SK-N-SH (cell line): Measurements from ENCODE around the gene IFIT1.

Source experiments
- CTCF ChIP-seq: fragments of 200-600 bp; sonication (generic); IDR thresholded peaks from 2 replicates; pipeline ENCODE4 v1.6.1; 2017; ENCODE audit warnings: antibody characterized with exemption, mild to moderate bottlenecking, moderate library complexity
- EZH2phosphoT487 ChIP-seq: fragments of 200-600 bp; sonication (generic); IDR thresholded peaks from 2 replicates; pipeline ENCODE4 v1.6.1; 2017; ENCODE audit warnings: low read depth, mixed run types, mild to moderate bottlenecking, antibody characterized with exemption, moderate library complexity, borderline replicate concordance
- MAX ChIP-seq: IDR thresholded peaks from 2 replicates; pipeline ENCODE4 v1.4.0; 2012; ENCODE audit warnings: low read depth
- REST ChIP-seq: IDR thresholded peaks from 2 replicates; pipeline ENCODE4 v1.6.1; 2012; ENCODE audit warnings: mild to moderate bottlenecking, low read depth, low read length, moderate library complexity
- RXRA ChIP-seq: IDR thresholded peaks from 2 replicates; pipeline ENCODE4 v1.4.0; 2012; ENCODE audit warnings: low read depth, mild to moderate bottlenecking, borderline replicate concordance
- TAF1 ChIP-seq: IDR thresholded peaks from 2 replicates; pipeline ENCODE4 v1.6.1; 2012; ENCODE audit warnings: low read depth, mild to moderate bottlenecking, low read length, moderate library complexity, borderline replicate concordance
- YY1 ChIP-seq: IDR thresholded peaks from 2 replicates; pipeline ENCODE4 v1.4.0; 2012; ENCODE audit warnings: low read depth, mild to moderate bottlenecking

- no peak for TF ChIP-seq RXRA
- no peak for TF ChIP-seq TAF1
- no peak for TF ChIP-seq CTCF
- no peak for TF ChIP-seq EZH2phosphoT487
- no peak for TF ChIP-seq MAX
- no peak for TF ChIP-seq REST
- TF ChIP-seq YY1: no peak
Observed at GRCh38 chr10:89442289-89442688, 49.9 kb downstream of the IFIT1 start.
